ENCODE results near the gene AGBL2.

DNA sequence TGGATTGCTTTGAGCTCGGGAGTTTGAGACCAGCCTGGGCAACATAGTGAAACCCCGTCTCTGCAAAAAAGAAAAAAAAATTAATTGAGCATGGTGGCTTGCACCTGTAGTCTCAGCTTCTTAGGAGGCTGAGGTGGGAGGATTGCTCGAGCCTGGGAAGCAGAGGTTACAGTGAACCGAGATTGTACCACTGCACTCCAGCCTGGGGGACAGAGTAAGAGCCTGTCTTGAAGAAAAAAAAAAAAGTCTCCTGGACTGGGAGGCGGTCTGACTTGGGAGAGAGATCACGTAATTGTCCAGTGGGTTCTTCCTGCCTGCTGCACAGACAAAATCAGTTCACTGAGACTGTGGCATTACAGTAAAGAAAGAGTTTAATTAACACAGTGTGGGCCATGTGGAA is 69.7 kb downstream of the AGBL2 start:
- no peak for TF ChIP-seq CEBPB (IDR thresholded peaks at IDR 0.05; ENCODE audit: low read depth)
- TF ChIP-seq, protein P1, sequence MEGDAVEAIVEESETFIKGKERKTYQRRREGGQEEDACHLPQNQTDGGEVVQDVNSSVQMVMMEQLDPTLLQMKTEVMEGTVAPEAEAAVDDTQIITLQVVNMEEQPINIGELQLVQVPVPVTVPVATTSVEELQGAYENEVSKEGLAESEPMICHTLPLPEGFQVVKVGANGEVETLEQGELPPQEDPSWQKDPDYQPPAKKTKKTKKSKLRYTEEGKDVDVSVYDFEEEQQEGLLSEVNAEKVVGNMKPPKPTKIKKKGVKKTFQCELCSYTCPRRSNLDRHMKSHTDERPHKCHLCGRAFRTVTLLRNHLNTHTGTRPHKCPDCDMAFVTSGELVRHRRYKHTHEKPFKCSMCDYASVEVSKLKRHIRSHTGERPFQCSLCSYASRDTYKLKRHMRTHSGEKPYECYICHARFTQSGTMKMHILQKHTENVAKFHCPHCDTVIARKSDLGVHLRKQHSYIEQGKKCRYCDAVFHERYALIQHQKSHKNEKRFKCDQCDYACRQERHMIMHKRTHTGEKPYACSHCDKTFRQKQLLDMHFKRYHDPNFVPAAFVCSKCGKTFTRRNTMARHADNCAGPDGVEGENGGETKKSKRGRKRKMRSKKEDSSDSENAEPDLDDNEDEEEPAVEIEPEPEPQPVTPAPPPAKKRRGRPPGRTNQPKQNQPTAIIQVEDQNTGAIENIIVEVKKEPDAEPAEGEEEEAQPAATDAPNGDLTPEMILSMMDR (IDR thresholded peaks at IDR 0.05 in 2 of 3, conservative IDR thresholded peaks at IDR 0.05 in 1 of 3; ENCODE audit: borderline replicate concordance in 1 of 3, insufficient read depth in 1 of 3, low read depth in 2 of 3, low read length in 2 of 3) = no peak
- no peak for TF ChIP-seq POLR2A (IDR thresholded peaks at IDR 0.05; ENCODE audit: borderline replicate concordance, extremely low read depth, insufficient read depth, insufficient read length)
- TF ChIP-seq ZFX (IDR thresholded peaks at IDR 0.05) = no peak
- TF ChIP-seq, protein P2, sequence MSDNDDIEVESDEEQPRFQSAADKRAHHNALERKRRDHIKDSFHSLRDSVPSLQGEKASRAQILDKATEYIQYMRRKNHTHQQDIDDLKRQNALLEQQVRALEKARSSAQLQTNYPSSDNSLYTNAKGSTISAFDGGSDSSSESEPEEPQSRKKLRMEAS (IDR thresholded peaks at IDR 0.05) = no peak
- no peak for TF ChIP-seq JUND (IDR thresholded peaks at IDR 0.05)
- TF ChIP-seq, protein P3, sequence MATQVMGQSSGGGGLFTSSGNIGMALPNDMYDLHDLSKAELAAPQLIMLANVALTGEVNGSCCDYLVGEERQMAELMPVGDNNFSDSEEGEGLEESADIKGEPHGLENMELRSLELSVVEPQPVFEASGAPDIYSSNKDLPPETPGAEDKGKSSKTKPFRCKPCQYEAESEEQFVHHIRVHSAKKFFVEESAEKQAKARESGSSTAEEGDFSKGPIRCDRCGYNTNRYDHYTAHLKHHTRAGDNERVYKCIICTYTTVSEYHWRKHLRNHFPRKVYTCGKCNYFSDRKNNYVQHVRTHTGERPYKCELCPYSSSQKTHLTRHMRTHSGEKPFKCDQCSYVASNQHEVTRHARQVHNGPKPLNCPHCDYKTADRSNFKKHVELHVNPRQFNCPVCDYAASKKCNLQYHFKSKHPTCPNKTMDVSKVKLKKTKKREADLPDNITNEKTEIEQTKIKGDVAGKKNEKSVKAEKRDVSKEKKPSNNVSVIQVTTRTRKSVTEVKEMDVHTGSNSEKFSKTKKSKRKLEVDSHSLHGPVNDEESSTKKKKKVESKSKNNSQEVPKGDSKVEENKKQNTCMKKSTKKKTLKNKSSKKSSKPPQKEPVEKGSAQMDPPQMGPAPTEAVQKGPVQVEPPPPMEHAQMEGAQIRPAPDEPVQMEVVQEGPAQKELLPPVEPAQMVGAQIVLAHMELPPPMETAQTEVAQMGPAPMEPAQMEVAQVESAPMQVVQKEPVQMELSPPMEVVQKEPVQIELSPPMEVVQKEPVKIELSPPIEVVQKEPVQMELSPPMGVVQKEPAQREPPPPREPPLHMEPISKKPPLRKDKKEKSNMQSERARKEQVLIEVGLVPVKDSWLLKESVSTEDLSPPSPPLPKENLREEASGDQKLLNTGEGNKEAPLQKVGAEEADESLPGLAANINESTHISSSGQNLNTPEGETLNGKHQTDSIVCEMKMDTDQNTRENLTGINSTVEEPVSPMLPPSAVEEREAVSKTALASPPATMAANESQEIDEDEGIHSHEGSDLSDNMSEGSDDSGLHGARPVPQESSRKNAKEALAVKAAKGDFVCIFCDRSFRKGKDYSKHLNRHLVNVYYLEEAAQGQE (IDR thresholded peaks at IDR 0.05; ENCODE audit: low read depth) = no peak
- TF ChIP-seq YY1 (IDR thresholded peaks at IDR 0.05; ENCODE audit: extremely low read depth, insufficient replicate concordance, low read depth, low read length) = no peak
- TF ChIP-seq EZH2phosphoT487 (IDR thresholded peaks at IDR 0.05; ENCODE audit: borderline replicate concordance) = no peak
- TF ChIP-seq ZNF274 (IDR thresholded peaks at IDR 0.05; ENCODE audit: low read depth, low read length) = no peak
- no peak for TF ChIP-seq FOSL1 (IDR thresholded peaks at IDR 0.05; ENCODE audit: low read depth)
- no peak for TF ChIP-seq TCF7L2 (IDR thresholded peaks at IDR 0.05; ENCODE audit: borderline replicate concordance, extremely low read depth, insufficient read depth, insufficient read length)
- TF ChIP-seq EZH2 (IDR thresholded peaks at IDR 0.05) = no peak
- no peak for TF ChIP-seq ZBTB33 (IDR thresholded peaks at IDR 0.05; ENCODE audit: extremely low read depth, insufficient replicate concordance, low read length)
